K562 (cell line): Measurements from ENCODE around the gene ST6GALNAC6. TPM values are rescaled to one million over a fixed set of nuclear protein-coding genes. Genes with fewer than 3 reads are reported as not detected.

Experiments used
- ATAC-seq: fragments of 200-7000 bp; cut with Tn5 transposase; 3 replicates; pipeline ENCODE4 v1.9.1; 2020; ENCODE audit warnings: moderate library complexity
- BruUV-seq: library from RNA; stranded (reverse); fragments of 400-500 nt; replicated peaks from 2 replicates; lab custom pipeline; 2021; lab: Mats Ljungman, UMichigan
- CTCF ChIA-PET: fragments of 300-600 bp; formaldehyde crosslinking; extraction: SDS; loops from one replicate; lab custom pipeline; 2021; ENCODE audit warnings: low intra/inter-chr PET ratio; lab: Yijun Ruan, JAX
- POLR2A ChIA-PET: fragments of 300-600, 350-650 bp; sonication (Branson Sonifier 250); formaldehyde crosslinking; extraction: SDS; loops from one replicate; lab custom pipeline; 2021; ENCODE audit warnings: antibody characterized with exemption, inconsistent platforms; lab: Yijun Ruan, JAX
- DNase-seq, 4 experiments: peaks; one replicate each; pipeline versions ENCODE4 v3.0.0 to v3.0.0-alpha.2; 2011 to 2018; ENCODE audit warnings: low spot score in 3 of 4, mixed read lengths in 3 of 4; ENCODE audit errors: extremely low read depth in 1 of 4
- FAIRE-seq: peaks from 2 replicates; lab custom pipeline; 2011; peaks lifted over from hg19 to GRCh38; lab: Jason Lieb, UNC
- H2AFZ ChIP-seq: 2 replicates; pipeline ENCODE4 v1.6.0; 2011; ENCODE audit warnings: low read depth, low read length, control low read depth, inconsistent platforms
- H3K27ac ChIP-seq: fragments of 200-600 bp; 3 replicates; pipeline ENCODE4 v1.8.0; 2011; ENCODE audit warnings: low read depth, mild to moderate bottlenecking, control low read depth, inconsistent platforms, low read length, moderate library complexity, mixed read lengths; ENCODE audit errors: extremely low read depth
- H3K27me3 ChIP-seq, 2 experiments: fragments of 300-600 bp in 1 of 2; 2 replicates in 1 of 2; 3 replicates in 1 of 2; pipeline versions ENCODE4 v1.6.0 to v1.8.0; 2011; ENCODE audit warnings: inconsistent platforms in 2 of 2, low read length in 2 of 2, mild to moderate bottlenecking in 1 of 2, mixed read lengths in 1 of 2, moderate library complexity in 1 of 2; ENCODE audit not compliant: control insufficient read depth in 2 of 2, insufficient read depth in 2 of 2
- H3K36me3 ChIP-seq: fragments of 300-600 bp; 3 replicates; pipeline ENCODE4 v1.8.0; 2011; ENCODE audit warnings: mild to moderate bottlenecking, low read length, inconsistent platforms; ENCODE audit not compliant: control insufficient read depth, insufficient read depth
- H3K4me1 ChIP-seq, 2 experiments: fragments of 200-600 bp in 1 of 2; replicated peaks in 1 of 2; 2 replicates in 1 of 2; 3 replicates in 1 of 2; pipeline versions ENCODE4 v1.5.1 to v1.8.0; 2011; ENCODE audit warnings: inconsistent platforms in 2 of 2, low read length in 2 of 2, mild to moderate bottlenecking in 1 of 2, mixed read lengths in 1 of 2, moderate library complexity in 1 of 2; ENCODE audit not compliant: control insufficient read depth in 2 of 2, insufficient read depth in 2 of 2
- H3K4me2 ChIP-seq: 2 replicates; pipeline ENCODE4 v1.6.1; 2011; ENCODE audit warnings: low read length, control low read depth, inconsistent platforms, mixed read lengths; ENCODE audit not compliant: insufficient read depth
- H3K4me3 ChIP-seq: fragments of 200-600 bp; sonication (generic), shearing (Covaris generic); 2 replicates; pipeline ENCODE4 v1.5.1; 2016; ENCODE audit warnings: control low read depth, inconsistent platforms
- H3K79me2 ChIP-seq: fragments of 200-600 bp; 3 replicates; pipeline ENCODE4 v1.8.0; 2011; ENCODE audit warnings: low read length, inconsistent platforms; ENCODE audit not compliant: control insufficient read depth, insufficient read depth
- H3K9ac ChIP-seq, 2 experiments: 2 replicates each; pipeline versions ENCODE4 v1.6.0 to v1.6.1; 2011; ENCODE audit warnings: low read depth in 2 of 2, low read length in 2 of 2, control low read depth in 1 of 2, inconsistent platforms in 1 of 2, mild to moderate bottlenecking in 1 of 2, mixed read lengths in 1 of 2; ENCODE audit not compliant: insufficient read depth in 1 of 2
- H3K9me1 ChIP-seq: one replicate; pipeline ENCODE4 v1.6.0; 2011; ENCODE audit warnings: inconsistent platforms, mild to moderate bottlenecking, low read length, moderate library complexity; ENCODE audit not compliant: control insufficient read depth, insufficient read depth
- H3K9me3 ChIP-seq: replicated peaks from 2 replicates; pipeline ENCODE4 v1.5.1; 2011; ENCODE audit warnings: low read depth, low read length, inconsistent platforms; ENCODE audit not compliant: control insufficient read depth, insufficient read depth
- H4K20me1 ChIP-seq: replicated peaks from 2 replicates; pipeline ENCODE4 v1.6.1; 2011; ENCODE audit warnings: low read length, inconsistent platforms, mixed read lengths; ENCODE audit not compliant: control insufficient read depth, insufficient read depth
- HDAC6 ChIP-seq: IDR thresholded peaks from 2 replicates; pipeline ENCODE4 v1.6.1; 2012; ENCODE audit warnings: low read depth, mild to moderate bottlenecking, control low read depth, inconsistent platforms, low read length, moderate library complexity
- TBL1XR1 ChIP-seq, 2 experiments: IDR thresholded peaks; 2 replicates each; pipeline ENCODE4 v1.6.1; 2012; ENCODE audit warnings: improper control_type of control experiment in 2 of 2, low read length in 2 of 2, mild to moderate bottlenecking in 1 of 2
- ZNF146 ChIP-seq: IDR thresholded peaks from one replicate; pipeline ENCODE4 v1.6.1; 2018; ENCODE audit warnings: missing compliant biosample characterization; ENCODE audit not compliant: unreplicated experiment
- ZNF24 ChIP-seq: fragments of 450-650 bp; IDR thresholded peaks from 2 replicates; pipeline ENCODE4 v1.6.1; 2016
- ZNF507 ChIP-seq: conservative IDR thresholded peaks from 2 replicates; pipeline ENCODE4 v1.6.1; 2017; ENCODE audit warnings: missing genetic modification characterization, missing compliant biosample characterization
- ZNF717 ChIP-seq: fragments of 250-450 bp; sonication (Bioruptor Pico); IDR thresholded peaks from 2 replicates; pipeline ENCODE4 v1.5.0; 2021
- WGBS: fragments of 100-300 bp; shearing (Covaris generic); methylation state at CpG from one replicate; pipeline ENCODE4 v1.1.6; 2016; ENCODE audit warnings: low coverage, mixed read lengths; ENCODE audit not compliant: insufficient coverage; ENCODE audit errors: missing lambda C conversion rate; 5-methylcytosine and 5-hydroxymethylcytosine counted together
- in situ Hi-C: fragments of 300-500 bp; cut with MboI; formaldehyde crosslinking; loops from 4 replicates; pipeline ENCODE4 v1.15.0; 2018; ENCODE audit warnings: inconsistent platforms, mixed read lengths
- intact Hi-C: fragments of 100-400 bp; cut with micrococcal nuclease; formaldehyde crosslinking; loops from 2 replicates; pipeline ENCODE4 v1.14.2; 2022
- polyA plus RNA-seq, 8 experiments: library from polyadenylated mRNA; depleted of rRNA in 4 of 8; stranded (reverse) in 5 of 8; unstranded in 3 of 8; fragments of >200 nt; fragmentation: Nextera tagmentation in 2 of 8; fragmentation: Illumina TruSeq in 1 of 8; extraction: Ambion mirVana in 2 of 8; extraction: Trizol in 1 of 8; gene quantifications; 2 replicates each; pipeline versions ENCODE4 v1.2.1 to v1.2.3, GENCODE V29; 2011 to 2014; ENCODE audit warnings: inconsistent platforms in 1 of 8, missing spikeins in 1 of 8
- total RNA-seq, 7 experiments: library from RNA; depleted of rRNA in 6 of 7; stranded (reverse); fragments of >200 nt in 6 of 7; fragmentation: Illumina TruSeq in 2 of 7; extraction: Trizol in 2 of 7; gene quantifications; 2 replicates each; pipeline versions ENCODE4 v1.2.1 to v1.2.3, GENCODE V29; 2011 to 2021; ENCODE audit warnings: low replicate concordance in 1 of 7
- TF ChIP-seq, protein P1 (sequence below), 2 experiments: fragments of 450-650 bp in 1 of 2; IDR thresholded peaks; 2 replicates each; pipeline ENCODE4 v1.6.1; 2011 to 2017; ENCODE audit warnings: low read depth in 2 of 2, antibody characterized with exemption in 1 of 2, borderline replicate concordance in 1 of 2, low read length in 1 of 2, mild to moderate bottlenecking in 1 of 2, mixed read lengths in 1 of 2; ENCODE audit not compliant: control insufficient read depth in 1 of 2
- TF ChIP-seq, protein P2 (sequence below): fragments of 450-650 bp; IDR thresholded peaks from 2 replicates; pipeline ENCODE4 v1.6.1; 2018; ENCODE audit not compliant: partially characterized antibody
- TF ChIP-seq, protein P3 (sequence below): fragments of 450-650 bp; IDR thresholded peaks from 2 replicates; pipeline ENCODE4 v1.7.0; 2016; ENCODE audit warnings: borderline replicate concordance
- TF ChIP-seq, protein P4 (sequence below): sonication (generic); formaldehyde crosslinking; IDR thresholded peaks from 2 replicates; pipeline ENCODE4 v1.8.0; 2022; ENCODE audit warnings: missing genetic modification reagents, mild to moderate bottlenecking, moderate library complexity, borderline replicate concordance

Gene ST6GALNAC6
- total and polyA plus RNA-seq, 9 of the 15 experiments (the other 6 are each of a cell fraction or from before 2014, with no cell fraction given) = 0.13 to 23.0 (median 14.5) TPM

DNA sequence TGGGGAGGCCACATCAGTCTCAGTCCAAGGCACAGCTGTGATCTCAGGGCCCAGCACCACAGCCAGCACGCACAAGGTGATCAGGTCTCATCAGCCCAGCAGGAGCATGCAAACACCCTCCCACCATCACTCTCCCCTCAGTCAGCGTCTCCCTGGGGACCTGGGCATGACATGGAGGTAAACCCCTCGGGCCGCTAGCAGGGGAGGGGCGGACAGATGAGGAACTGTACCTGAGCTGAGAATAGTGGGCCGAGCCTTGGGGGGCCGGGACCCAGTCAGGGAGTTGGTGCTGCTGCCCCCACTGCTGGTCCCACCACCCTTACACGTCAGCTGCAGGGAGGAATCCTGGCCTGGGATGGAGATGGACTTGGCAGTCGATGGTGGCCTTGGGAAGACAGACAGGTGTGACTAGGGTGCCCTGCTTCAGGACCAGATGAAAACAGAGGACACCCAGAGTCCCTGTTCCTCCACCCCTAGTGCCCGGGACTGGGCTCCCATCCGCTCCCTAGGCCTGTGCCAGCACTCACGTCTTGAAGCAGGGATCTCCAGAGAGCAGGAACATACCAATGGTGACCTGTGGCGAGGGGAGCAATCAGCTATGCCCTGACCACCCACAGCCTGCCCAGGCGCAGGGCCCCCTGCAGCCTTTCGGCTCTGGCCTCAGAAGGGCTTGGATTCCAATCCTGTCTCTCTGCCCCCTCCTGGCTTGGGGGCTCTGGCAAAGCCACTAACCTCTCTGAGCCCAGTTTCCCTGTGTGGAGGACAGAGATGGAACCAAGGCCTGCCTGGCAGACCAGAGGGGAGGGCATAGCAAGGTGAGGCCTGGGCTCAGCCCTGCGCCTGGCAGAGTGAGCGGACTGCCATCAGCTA lies 48.7 kb upstream of the ST6GALNAC6 start:
- intact Hi-C loops = no loop called here
- in situ Hi-C loops = no loop called here
- Histone ChIP-seq H3K4me1 (peaks cover 6 to 48% of the 10 kb centered on the region in 2 experiments; a peak in 4 of 5 replicates), H3K79me2 (no peaks in the 10 kb centered on the region), H4K20me1 (0 out of 2 replicates have a peak, but pooled peaks cover 5% of the 10 kb centered on the region), H2AFZ (no peak overlapping the region), H3K9me3 (no peaks in the 10 kb centered on the region), H3K4me3 (no peak overlapping the region), H3K4me2 (no peak overlapping the region), H3K36me3 (peaks cover 16% of the 10 kb centered on the region; the same call in 2 of the 3 replicates), H3K27me3 (no peaks in the 10 kb centered on the region), H3K9ac (peak overlapping the region in 1 of 2 experiments; percentile 65; a peak in 2 of 4 replicates), H3K9me1 (peaks cover 6% of the 10 kb centered on the region), H3K27ac (no peak overlapping the region)
- DNase-seq (no peak), FAIRE-seq (no peak), ATAC-seq (no peak)
- BruUV-seq = no TSS peak
- ChIA-PET POLR2A (interaction anchor here (0.5 to 0.7 kb wide), 4 partner anchors 24 to 173 kb away, joined by 3 read pairs; no protein-coding TSS in a partner anchor), CTCF (no interaction called here)
- WGBS = 80% methylated on average over 16 of the region's 17 CpGs
- TF ChIP-seq, protein P1, sequence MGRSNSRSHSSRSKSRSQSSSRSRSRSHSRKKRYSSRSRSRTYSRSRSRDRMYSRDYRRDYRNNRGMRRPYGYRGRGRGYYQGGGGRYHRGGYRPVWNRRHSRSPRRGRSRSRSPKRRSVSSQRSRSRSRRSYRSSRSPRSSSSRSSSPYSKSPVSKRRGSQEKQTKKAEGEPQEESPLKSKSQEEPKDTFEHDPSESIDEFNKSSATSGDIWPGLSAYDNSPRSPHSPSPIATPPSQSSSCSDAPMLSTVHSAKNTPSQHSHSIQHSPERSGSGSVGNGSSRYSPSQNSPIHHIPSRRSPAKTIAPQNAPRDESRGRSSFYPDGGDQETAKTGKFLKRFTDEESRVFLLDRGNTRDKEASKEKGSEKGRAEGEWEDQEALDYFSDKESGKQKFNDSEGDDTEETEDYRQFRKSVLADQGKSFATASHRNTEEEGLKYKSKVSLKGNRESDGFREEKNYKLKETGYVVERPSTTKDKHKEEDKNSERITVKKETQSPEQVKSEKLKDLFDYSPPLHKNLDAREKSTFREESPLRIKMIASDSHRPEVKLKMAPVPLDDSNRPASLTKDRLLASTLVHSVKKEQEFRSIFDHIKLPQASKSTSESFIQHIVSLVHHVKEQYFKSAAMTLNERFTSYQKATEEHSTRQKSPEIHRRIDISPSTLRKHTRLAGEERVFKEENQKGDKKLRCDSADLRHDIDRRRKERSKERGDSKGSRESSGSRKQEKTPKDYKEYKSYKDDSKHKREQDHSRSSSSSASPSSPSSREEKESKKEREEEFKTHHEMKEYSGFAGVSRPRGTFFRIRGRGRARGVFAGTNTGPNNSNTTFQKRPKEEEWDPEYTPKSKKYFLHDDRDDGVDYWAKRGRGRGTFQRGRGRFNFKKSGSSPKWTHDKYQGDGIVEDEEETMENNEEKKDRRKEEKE (IDR thresholded peaks at IDR 0.05; ENCODE audit: borderline replicate concordance in 1 of 2, control insufficient read depth in 1 of 2, low read depth in 2 of 2, low read length in 1 of 2) = no peak
- TF ChIP-seq TBL1XR1 (IDR thresholded peaks at IDR 0.05; ENCODE audit: low read length in 2 of 2) = no peak
- TF ChIP-seq, protein P2, sequence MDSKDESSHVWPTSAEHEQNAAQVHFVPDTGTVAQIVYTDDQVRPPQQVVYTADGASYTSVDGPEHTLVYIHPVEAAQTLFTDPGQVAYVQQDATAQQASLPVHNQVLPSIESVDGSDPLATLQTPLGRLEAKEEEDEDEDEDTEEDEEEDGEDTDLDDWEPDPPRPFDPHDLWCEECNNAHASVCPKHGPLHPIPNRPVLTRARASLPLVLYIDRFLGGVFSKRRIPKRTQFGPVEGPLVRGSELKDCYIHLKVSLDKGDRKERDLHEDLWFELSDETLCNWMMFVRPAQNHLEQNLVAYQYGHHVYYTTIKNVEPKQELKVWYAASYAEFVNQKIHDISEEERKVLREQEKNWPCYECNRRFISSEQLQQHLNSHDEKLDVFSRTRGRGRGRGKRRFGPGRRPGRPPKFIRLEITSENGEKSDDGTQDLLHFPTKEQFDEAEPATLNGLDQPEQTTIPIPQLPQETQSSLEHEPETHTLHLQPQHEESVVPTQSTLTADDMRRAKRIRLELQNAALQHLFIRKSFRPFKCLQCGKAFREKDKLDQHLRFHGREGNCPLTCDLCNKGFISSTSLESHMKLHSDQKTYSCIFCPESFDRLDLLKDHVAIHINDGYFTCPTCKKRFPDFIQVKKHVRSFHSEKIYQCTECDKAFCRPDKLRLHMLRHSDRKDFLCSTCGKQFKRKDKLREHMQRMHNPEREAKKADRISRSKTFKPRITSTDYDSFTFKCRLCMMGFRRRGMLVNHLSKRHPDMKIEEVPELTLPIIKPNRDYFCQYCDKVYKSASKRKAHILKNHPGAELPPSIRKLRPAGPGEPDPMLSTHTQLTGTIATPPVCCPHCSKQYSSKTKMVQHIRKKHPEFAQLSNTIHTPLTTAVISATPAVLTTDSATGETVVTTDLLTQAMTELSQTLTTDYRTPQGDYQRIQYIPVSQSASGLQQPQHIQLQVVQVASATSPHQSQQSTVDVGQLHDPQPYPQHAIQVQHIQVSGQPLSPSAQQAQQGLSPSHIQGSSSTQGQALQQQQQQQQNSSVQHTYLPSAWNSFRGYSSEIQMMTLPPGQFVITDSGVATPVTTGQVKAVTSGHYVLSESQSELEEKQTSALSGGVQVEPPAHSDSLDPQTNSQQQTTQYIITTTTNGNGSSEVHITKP = peak; percentile 71
- TF ChIP-seq ZNF507 (tag) = no peak
- TF ChIP-seq HDAC6 = no peak
- TF ChIP-seq, protein P3, sequence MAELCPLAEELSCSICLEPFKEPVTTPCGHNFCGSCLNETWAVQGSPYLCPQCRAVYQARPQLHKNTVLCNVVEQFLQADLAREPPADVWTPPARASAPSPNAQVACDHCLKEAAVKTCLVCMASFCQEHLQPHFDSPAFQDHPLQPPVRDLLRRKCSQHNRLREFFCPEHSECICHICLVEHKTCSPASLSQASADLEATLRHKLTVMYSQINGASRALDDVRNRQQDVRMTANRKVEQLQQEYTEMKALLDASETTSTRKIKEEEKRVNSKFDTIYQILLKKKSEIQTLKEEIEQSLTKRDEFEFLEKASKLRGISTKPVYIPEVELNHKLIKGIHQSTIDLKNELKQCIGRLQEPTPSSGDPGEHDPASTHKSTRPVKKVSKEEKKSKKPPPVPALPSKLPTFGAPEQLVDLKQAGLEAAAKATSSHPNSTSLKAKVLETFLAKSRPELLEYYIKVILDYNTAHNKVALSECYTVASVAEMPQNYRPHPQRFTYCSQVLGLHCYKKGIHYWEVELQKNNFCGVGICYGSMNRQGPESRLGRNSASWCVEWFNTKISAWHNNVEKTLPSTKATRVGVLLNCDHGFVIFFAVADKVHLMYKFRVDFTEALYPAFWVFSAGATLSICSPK = no peak
- TF ChIP-seq ZNF146 (CRISPR knock-in tag) = no peak
- no peak for TF ChIP-seq ZNF24
- TF ChIP-seq ZNF717 = no peak
- TF ChIP-seq, protein P4, sequence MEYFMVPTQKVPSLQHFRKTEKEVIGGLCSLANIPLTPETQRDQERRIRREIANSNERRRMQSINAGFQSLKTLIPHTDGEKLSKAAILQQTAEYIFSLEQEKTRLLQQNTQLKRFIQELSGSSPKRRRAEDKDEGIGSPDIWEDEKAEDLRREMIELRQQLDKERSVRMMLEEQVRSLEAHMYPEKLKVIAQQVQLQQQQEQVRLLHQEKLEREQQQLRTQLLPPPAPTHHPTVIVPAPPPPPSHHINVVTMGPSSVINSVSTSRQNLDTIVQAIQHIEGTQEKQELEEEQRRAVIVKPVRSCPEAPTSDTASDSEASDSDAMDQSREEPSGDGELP = peak; percentile 14; the same call in 1 of the 2 replicates
